Lower leg skin (tissue), 3 donors: Measurements from ENCODE around the gene DNAH8.

Experiments
- CTCF ChIP-seq, 3 donors: fragments of 450-650 bp; IDR thresholded peaks; one replicate each; pipeline ENCODE4 v1.5.1; 2016; ENCODE audit warnings: antibody characterized with exemption in 3 of 3, mild to moderate bottlenecking in 3 of 3, moderate library complexity in 2 of 3
- POLR2A ChIP-seq, 2 donors: fragments of 450-650 bp; IDR thresholded peaks; one replicate each; pipeline ENCODE4 v1.6.1; 2016 to 2017; ENCODE audit warnings: antibody characterized with exemption in 2 of 2, mild to moderate bottlenecking in 1 of 2, moderate library complexity in 1 of 2

- TF ChIP-seq POLR2A (IDR thresholded peaks at IDR 0.05) (no peak), CTCF (IDR thresholded peaks at IDR 0.05) (no peak)
Observed at GRCh38 chr6:38924791-38925509, 209.8 kb downstream of the DNAH8 start.
